HAP-1 (cell line): ENCODE measurements around the gene KCND3.

Experiments
- DNase-seq, 2 experiments: peaks; one replicate each; pipeline ENCODE4 v3.0.0-alpha.2; 2016 to 2020; ENCODE audit warnings: low spot score in 2 of 2
- H3K27me3 ChIP-seq: fragments of 250-450 bp; sonication (Bioruptor Pico); 2 replicates; pipeline ENCODE4 v1.5.1; 2020; ENCODE audit warnings: low read depth, mild to moderate bottlenecking, moderate library complexity
- H3K36me3 ChIP-seq: fragments of 250-450 bp; sonication (Bioruptor Pico); replicated peaks from 2 replicates; pipeline ENCODE4 v1.5.1; 2020; ENCODE audit warnings: mild to moderate bottlenecking
- H3K4me1 ChIP-seq: fragments of 250-450 bp; sonication (Bioruptor Pico); 2 replicates; pipeline ENCODE4 v1.5.1; 2020; ENCODE audit warnings: mild to moderate bottlenecking
- H3K4me3 ChIP-seq: fragments of 250-450 bp; sonication (Bioruptor Pico); 2 replicates; pipeline ENCODE4 v1.5.1; 2020; ENCODE audit warnings: mild to moderate bottlenecking, moderate library complexity
- H3K9me3 ChIP-seq: fragments of 250-450 bp; sonication (Bioruptor Pico); 2 replicates; pipeline ENCODE4 v1.5.1; 2020; ENCODE audit warnings: mild to moderate bottlenecking, moderate library complexity
- in situ Hi-C: fragments of 300-500 bp; cut with MboI; formaldehyde crosslinking; loops from 3 replicates; pipeline ENCODE4 v1.14.3; 2020; ENCODE audit warnings: low sequenced_read_pairs, inconsistent platforms, mixed read lengths

Gene KCND3

DNA sequence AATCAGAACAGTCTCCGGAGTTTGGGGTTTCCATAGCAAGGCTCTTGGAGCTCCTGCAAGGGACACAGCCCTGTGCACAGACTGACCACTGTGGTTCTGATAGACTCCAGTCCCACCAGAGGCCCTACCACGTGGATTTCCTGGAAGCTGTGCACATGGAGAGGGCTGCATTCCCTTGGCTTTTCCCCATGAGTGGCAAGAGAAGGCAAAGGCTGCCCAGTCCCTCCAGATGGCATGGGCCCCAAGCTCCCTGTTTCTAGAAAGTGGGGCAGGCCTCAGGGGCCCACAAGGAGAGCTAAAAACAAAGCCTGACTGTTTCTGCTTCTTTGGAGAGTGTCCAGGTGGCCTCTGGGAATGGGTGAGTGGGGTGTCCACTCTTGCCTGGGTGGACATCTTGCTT is 146.3 kb downstream of the KCND3 start:
- no peaks in the 10 kb centered on the region; the same call in 1 of the 2 replicates for H3K27me3 ChIP-seq
- no peaks in the 10 kb centered on the region for H3K36me3 ChIP-seq
- DNase-seq = no peak
- H3K9me3 ChIP-seq = no peaks in the 10 kb centered on the region
- no peak overlapping the region for H3K4me3 ChIP-seq
- no peaks in the 10 kb centered on the region for H3K4me1 ChIP-seq
- in situ Hi-C loops = no loop called here

DNA sequence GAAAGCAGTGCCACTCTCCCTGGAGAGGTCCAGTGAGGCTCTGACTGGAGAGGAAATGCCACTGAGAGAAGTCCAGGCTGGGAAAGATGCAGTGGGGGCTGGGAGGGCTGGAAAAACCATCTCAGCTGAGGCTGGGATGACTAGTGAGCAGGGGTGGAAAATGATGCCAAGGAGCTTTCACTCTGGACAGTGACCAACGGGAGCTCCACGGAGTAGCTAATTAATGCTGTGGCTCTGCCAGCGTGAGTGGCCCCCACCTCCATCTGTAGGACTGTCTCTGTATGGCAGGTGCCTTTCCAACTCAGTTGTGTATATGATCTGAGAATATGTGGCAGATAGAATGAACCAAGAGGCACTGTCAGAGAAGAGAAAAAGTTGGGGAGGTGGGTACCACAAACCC is 147.1 kb downstream of the KCND3 start:
- in situ Hi-C loops = no loop called here
- DNase-seq = no peak
- Histone ChIP-seq H3K4me1 (no peaks in the 10 kb centered on the region), H3K36me3 (no peaks in the 10 kb centered on the region), H3K27me3 (no peaks in the 10 kb centered on the region; the same call in 1 of the 2 replicates), H3K9me3 (no peaks in the 10 kb centered on the region), H3K4me3 (no peak overlapping the region)

DNA sequence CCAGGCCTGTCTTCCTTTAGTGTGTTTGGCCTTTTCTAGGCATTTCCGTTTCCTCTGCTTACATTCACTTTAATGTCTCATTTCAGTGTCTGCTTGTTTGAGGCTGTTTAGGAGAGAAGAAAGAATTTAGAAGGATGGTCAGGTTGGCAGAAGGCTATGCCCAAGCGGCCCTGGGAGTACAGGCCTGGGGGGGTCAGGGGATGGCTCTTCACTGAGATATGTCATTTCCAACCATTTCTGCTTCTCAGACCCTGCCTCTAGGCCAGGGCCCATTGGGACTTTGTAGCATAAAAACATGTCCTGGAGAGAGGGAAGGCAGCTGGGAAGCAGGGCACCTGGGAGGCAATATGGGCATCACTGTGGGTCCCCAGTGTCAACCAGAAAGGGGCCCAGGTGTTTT is 147.7 kb downstream of the KCND3 start:
- H3K4me3 ChIP-seq = no peak overlapping the region
- no peak for DNase-seq
- no peaks in the 10 kb centered on the region for H3K9me3 ChIP-seq
- no peaks in the 10 kb centered on the region for H3K4me1 ChIP-seq
- no peaks in the 10 kb centered on the region for H3K36me3 ChIP-seq
- no peaks in the 10 kb centered on the region; the same call in 1 of the 2 replicates for H3K27me3 ChIP-seq
- in situ Hi-C loops = no loop called here

DNA sequence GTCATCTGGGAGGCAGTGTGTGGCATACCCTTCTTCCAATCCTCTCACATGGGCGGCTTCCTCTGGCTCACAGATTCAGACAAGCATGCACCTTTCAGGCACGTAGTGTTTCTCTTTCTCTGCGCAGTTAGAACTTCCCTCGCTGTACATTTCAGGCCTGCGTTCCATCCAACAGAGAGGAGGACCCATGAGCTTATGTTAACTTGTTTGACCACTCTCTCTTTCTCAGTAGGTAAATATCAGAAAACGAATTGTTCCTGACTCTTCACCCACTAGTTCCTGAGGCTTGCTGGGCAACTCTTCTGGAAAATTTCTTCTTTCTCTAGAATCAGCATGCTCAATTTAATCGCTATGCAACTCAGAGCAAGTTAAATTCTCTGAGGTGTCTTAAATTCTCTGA is 148.3 kb downstream of the KCND3 start:
- Histone ChIP-seq H3K4me1 (no peaks in the 10 kb centered on the region), H3K27me3 (no peaks in the 10 kb centered on the region; the same call in 1 of the 2 replicates), H3K36me3 (no peaks in the 10 kb centered on the region), H3K9me3 (no peaks in the 10 kb centered on the region), H3K4me3 (no peak overlapping the region)
- in situ Hi-C loops = no loop called here
- DNase-seq = no peak

DNA sequence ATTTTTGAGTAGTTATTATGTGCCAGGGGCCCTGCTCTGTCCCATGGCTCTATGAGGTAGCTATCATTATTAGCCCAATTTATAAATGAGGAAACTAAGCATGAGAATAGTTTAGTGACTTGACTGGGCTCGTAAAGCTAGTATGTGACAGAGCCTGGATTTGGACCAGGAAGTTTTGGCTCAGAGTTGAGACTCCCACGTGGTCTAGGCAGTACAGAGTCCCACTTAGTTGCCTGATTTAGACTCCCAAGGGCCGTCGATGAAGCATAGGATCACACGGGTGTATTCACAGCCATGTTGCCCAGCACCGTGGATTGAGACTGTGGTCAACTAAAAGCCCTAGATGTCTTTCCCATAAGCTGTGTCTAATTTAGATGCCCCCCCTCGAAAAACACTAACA is 152.1 kb downstream of the KCND3 start:
- no peaks in the 10 kb centered on the region; the same call in 1 of the 2 replicates for H3K27me3 ChIP-seq
- no peak overlapping the region for H3K4me3 ChIP-seq
- no peaks in the 10 kb centered on the region for H3K4me1 ChIP-seq
- in situ Hi-C loops = no loop called here
- no peaks in the 10 kb centered on the region for H3K9me3 ChIP-seq
- H3K36me3 ChIP-seq = no peaks in the 10 kb centered on the region
- DNase-seq = no peak

DNA sequence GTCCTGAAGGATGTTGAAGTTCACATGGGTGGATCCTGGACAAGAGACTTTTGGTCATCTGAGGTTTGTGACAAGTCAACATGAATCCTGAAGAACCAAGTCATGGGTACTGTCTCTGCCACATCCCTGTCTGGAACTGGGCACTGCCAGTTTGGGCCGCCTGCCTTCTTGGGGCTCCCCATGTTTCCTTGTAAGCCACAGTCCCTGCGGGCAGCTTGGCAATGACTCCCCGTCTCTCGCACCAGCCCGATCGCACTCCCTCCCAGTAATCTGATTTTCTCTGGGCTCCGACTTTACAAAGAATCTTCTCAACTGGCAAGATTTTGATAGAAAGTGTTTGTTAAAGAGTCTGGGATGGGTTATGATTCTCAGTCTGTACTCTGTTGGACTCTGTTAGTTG is 153.4 kb downstream of the KCND3 start:
- Histone ChIP-seq H3K4me3 (no peak overlapping the region), H3K4me1 (no peaks in the 10 kb centered on the region), H3K9me3 (no peaks in the 10 kb centered on the region), H3K27me3 (no peaks in the 10 kb centered on the region; the same call in 1 of the 2 replicates), H3K36me3 (no peaks in the 10 kb centered on the region)
- DNase-seq = no peak
- in situ Hi-C loops = no loop called here

DNA sequence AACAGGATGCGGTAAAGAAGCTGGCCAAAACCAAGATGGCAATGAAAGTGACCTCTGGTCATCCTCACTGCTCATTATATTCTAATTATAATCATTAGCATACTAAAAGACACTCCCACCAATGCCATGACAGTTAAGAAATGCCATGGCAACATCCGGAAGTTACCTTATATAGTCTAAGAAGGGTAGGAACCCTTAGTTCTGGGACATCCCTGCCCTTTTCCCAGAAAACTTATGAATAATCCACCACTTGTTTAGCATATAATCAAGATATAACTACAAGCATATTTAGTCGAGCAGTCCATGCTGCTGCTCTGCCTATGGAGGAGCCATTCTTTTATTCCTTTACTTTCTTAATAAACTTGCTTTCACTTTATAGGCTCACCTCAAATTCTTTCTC is 154.0 kb downstream of the KCND3 start:
- in situ Hi-C loops = no loop called here
- Histone ChIP-seq H3K4me1 (no peaks in the 10 kb centered on the region), H3K9me3 (no peaks in the 10 kb centered on the region)

DNA sequence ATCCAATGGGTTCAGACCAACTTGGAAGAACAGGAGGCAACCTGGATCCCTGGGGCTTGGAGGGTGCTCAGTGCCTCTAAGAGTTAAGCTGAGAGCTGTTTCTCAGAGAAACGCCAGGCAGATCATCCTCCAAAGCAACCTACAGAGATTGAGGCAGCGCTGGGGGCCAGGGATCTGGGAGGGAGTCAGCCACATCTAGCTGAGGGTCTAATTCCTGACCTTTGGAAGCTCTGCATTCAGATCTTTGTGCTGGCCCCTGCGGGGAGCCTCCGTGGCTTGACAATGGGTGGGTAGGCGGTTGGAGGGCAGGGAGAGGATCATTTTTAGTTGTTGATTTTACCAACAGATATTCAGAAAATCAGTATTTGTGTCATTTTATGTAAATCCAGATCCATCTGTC is 154.5 kb downstream of the KCND3 start:
- Histone ChIP-seq H3K36me3 (no peaks in the 10 kb centered on the region), H3K4me1 (no peaks in the 10 kb centered on the region), H3K9me3 (no peaks in the 10 kb centered on the region), H3K4me3 (no peak overlapping the region), H3K27me3 (no peaks in the 10 kb centered on the region; the same call in 1 of the 2 replicates)
- in situ Hi-C loops = no loop called here
- DNase-seq = no peak

More for the DNA sequence above, 154.0 kb downstream of the KCND3 start:
- DNase-seq = no peak
- Histone ChIP-seq H3K4me3 (no peak overlapping the region), H3K36me3 (no peaks in the 10 kb centered on the region), H3K27me3 (no peaks in the 10 kb centered on the region; the same call in 1 of the 2 replicates)

DNA sequence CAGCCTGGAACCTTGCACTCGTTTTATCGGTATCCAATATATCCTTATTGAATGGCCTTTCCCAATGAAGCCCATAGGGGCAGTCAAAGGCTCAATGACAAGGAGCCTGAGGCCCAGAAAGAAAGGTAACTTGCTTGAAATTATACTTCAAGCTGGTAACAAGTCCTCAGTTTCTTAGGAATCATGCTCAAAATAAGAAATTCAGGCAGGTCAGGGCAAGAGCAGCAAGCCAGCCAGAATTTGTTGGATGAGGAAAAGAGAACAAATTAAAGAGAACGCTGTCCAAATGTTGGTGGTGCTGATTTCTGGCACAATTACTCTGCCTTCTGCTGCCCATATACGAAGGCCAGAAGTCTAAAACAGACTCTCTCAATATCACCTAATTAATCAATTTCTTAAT is 156.1 kb downstream of the KCND3 start:
- Histone ChIP-seq H3K4me1 (no peaks in the 10 kb centered on the region), H3K36me3 (no peaks in the 10 kb centered on the region), H3K4me3 (no peak overlapping the region), H3K27me3 (no peaks in the 10 kb centered on the region; the same call in 1 of the 2 replicates), H3K9me3 (no peaks in the 10 kb centered on the region)
- in situ Hi-C loops = no loop called here
- peak in 1 of 2 experiments; percentile 21 for DNase-seq

DNA sequence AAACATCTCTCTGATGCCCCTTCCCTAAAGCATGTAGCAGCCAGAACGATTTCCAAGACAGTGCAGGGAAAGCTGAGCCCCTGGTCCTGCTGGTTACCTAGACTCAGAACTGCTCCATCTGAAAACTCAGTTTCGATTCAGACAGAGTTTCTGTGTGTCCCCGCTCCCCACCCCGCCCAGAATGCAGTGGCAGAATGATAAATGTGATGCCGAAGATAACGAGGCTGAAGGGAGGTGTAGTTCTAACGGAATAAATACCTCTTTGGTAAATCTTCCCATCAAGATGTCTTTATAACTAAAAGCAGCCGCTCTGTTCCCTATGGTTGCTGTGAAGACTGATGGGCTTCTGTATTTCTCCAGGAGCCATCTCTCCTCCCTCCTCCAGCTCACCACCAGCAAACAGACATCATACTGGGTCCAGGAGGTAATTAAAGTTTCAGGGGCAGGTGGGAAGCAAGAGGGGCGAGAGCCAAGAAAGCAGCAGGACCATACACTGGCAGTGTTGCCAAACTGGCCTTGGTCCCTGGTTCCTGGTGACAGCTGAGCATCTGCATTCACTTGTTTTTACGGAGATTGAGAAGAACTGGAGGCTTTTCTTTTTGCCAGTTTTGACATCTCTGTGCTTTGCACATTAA is 156.8 kb downstream of the KCND3 start:
- H3K27me3 ChIP-seq = no peaks in the 10 kb centered on the region; the same call in 1 of the 2 replicates
- no peaks in the 10 kb centered on the region for H3K9me3 ChIP-seq
- no peaks in the 10 kb centered on the region for H3K4me1 ChIP-seq
- in situ Hi-C loops = no loop called here
- no peak for DNase-seq
- H3K4me3 ChIP-seq = no peak overlapping the region
- no peaks in the 10 kb centered on the region for H3K36me3 ChIP-seq

DNA sequence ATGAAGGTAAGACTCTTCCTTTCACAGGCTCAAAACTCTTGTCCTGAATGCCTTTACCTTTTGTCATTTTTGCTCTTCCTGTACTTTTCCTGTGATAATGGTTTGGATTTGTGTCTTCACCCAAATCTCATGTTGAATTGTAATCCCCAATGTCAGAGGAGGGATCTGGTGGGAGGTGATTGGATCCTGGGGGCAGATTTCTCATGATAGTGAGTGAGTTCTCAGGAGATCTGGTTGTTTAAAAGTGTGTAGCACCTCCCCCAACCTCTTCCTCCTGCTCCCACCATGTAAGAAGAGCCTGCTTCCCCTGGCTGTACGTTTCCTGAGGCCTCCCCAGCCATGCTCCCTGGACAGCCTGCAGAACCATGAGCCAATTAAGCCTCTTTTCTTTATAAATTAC is 158.3 kb downstream of the KCND3 start:
- in situ Hi-C loops = no loop called here
- H3K9me3 ChIP-seq = no peaks in the 10 kb centered on the region
- no peak for DNase-seq
- H3K4me3 ChIP-seq = no peak overlapping the region
- no peaks in the 10 kb centered on the region for H3K36me3 ChIP-seq
- no peaks in the 10 kb centered on the region for H3K4me1 ChIP-seq
- no peaks in the 10 kb centered on the region; the same call in 1 of the 2 replicates for H3K27me3 ChIP-seq

DNA sequence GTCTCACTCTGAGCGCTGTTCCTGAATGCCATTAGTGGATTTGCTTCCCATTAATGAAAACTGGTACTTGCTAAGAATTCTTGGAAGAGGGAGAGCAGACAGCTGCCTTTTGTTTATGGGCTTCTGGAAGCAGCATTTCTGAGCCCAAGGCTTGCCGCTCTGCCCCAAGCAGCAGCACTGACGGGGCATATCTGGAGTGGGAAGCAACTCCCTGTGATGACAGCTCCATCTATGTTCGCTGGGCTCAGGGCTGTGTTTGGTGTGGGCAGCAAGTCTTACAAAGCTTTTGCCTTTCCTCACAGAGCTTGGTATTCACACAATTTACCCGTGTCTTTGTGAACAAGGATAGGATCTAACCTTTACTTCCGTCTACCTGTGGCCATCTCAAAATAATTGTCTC is 161.5 kb downstream of the KCND3 start:
- Histone ChIP-seq H3K9me3 (no peaks in the 10 kb centered on the region), H3K4me3 (no peak overlapping the region), H3K27me3 (no peaks in the 10 kb centered on the region), H3K4me1 (no peaks in the 10 kb centered on the region), H3K36me3 (no peaks in the 10 kb centered on the region)
- no peak for DNase-seq
- in situ Hi-C loops = no loop called here

DNA sequence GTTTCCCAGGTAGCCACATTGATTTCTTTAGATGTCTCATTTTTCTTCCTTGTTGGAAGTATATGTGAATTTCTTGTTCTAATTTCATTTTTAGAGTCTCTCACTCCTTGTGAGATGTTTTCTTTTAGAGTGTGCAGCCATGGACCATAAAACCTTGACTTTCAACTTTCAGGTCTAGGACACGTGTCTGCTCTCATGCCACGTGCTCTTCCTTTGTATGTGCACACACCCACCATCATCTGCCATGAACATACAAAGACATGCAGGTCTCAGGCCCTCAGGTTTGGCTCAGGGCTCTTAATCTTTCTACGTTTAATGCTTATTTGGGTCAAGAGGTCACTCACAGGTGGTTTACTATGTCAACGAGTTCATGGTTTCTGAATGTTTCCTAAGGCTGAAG is 163.2 kb downstream of the KCND3 start:
- H3K9me3 ChIP-seq = no peaks in the 10 kb centered on the region
- no peaks in the 10 kb centered on the region for H3K36me3 ChIP-seq
- no peaks in the 10 kb centered on the region for H3K27me3 ChIP-seq
- in situ Hi-C loops = no loop called here
- H3K4me3 ChIP-seq = no peak overlapping the region
- no peak for DNase-seq
- H3K4me1 ChIP-seq = no peaks in the 10 kb centered on the region

DNA sequence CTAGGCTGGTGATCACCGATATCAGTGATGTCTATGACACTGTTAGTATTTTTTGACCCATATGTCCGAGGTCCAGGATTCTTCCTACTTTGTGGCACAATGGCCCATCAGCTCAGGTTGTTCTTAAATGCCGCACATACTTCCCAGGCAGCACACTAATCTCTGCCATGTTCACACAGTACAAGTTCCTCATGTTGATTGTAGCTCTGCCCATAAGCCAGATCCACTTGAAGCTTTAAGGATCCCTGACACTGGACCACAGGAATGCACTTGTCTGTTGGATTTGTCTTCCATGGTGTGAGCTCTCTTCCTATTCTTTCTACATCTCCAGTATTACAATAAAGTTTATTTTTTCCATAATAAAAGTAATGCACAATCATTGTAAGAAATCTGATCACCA is 164.3 kb downstream of the KCND3 start:
- no peaks in the 10 kb centered on the region for H3K9me3 ChIP-seq

DNA sequence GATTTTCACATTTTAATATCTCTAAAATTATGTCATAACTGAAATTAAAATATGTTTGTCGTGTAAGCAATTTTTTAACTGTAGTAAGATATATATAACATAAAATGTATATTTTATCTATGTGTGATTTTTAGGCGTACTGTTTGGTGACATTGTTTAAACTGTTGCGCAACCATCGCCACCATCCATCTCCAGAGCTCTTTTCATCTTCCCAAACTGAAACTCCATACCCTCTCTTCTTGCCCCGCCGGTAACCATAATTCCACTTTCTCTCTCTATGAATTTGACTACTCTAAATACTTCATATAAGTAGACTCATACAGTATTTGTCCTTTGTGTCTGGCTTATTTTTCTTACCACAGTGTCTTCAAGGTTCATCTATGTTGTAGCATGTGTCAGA is 167.3 kb downstream of the KCND3 start:
- Histone ChIP-seq H3K9me3 (no peaks in the 10 kb centered on the region), H3K4me3 (no peak overlapping the region), H3K27me3 (no peaks in the 10 kb centered on the region), H3K4me1 (no peaks in the 10 kb centered on the region), H3K36me3 (no peaks in the 10 kb centered on the region)
- in situ Hi-C loops = no loop called here
- no peak for DNase-seq

More for the DNA sequence above, 164.3 kb downstream of the KCND3 start:
- Histone ChIP-seq H3K27me3 (no peaks in the 10 kb centered on the region), H3K36me3 (no peaks in the 10 kb centered on the region), H3K4me1 (no peaks in the 10 kb centered on the region), H3K4me3 (no peak overlapping the region)
- no peak for DNase-seq
- in situ Hi-C loops = no loop called here
